ENCODE measurements around the gene VWC2L. TPM values are rescaled to one million over a fixed set of nuclear protein-coding genes. Genes with fewer than 3 reads are reported as not detected.

The VWC2L gene
- total RNA-seq, 3 donors from 2014 or later = not detected

GRCh38 chr2:214549946-214550345, 139.1 kb downstream of the VWC2L start:
- H3K36me3 ChIP-seq (ENCODE audit: low read depth) = no peaks in the 10 kb centered on the region
- H3K4me3 ChIP-seq = no peak overlapping the region
- DNase-seq (no peak), ATAC-seq (no peak)
- no peaks in the 10 kb centered on the region for H3K4me1 ChIP-seq (ENCODE audit: low read depth)
- intact Hi-C loops (cut with DNase I, micrococcal nuclease) = no loop called here
- no peak for TF ChIP-seq CTCF (IDR thresholded peaks at IDR 0.05)
- H3K9me3 ChIP-seq = no peaks in the 10 kb centered on the region

GRCh38 chr2:214550786-214551185, 139.9 kb downstream of the VWC2L start:
- Histone ChIP-seq H3K36me3 (ENCODE audit: low read depth) (no peaks in the 10 kb centered on the region), H3K4me1 (ENCODE audit: low read depth) (no peaks in the 10 kb centered on the region), H3K4me3 (no peak overlapping the region), H3K9me3 (no peaks in the 10 kb centered on the region)
- DNase-seq = no peak
- no peak for TF ChIP-seq CTCF (IDR thresholded peaks at IDR 0.05)
- intact Hi-C loops (cut with DNase I, micrococcal nuclease) = no loop called here
- no peak for ATAC-seq

GRCh38 chr2:214557884-214558283, 147.0 kb downstream of the VWC2L start:
- intact Hi-C loops (cut with DNase I, micrococcal nuclease) = no loop called here

GRCh38 chr2:214558341-214558740, 147.5 kb downstream of the VWC2L start:
- no peak overlapping the region for H3K4me3 ChIP-seq
- H3K4me1 ChIP-seq (ENCODE audit: low read depth) = no peaks in the 10 kb centered on the region
- intact Hi-C loops (cut with DNase I, micrococcal nuclease) = no loop called here
- H3K36me3 ChIP-seq (ENCODE audit: low read depth) = no peaks in the 10 kb centered on the region
- ATAC-seq (no peak), DNase-seq (no peak)
- H3K9me3 ChIP-seq = no peaks in the 10 kb centered on the region
- no peak for TF ChIP-seq CTCF (IDR thresholded peaks at IDR 0.05)

More at GRCh38 chr2:214557884-214558283, 147.0 kb downstream of the VWC2L start:
- Histone ChIP-seq H3K4me1 (ENCODE audit: low read depth) (no peaks in the 10 kb centered on the region), H3K36me3 (ENCODE audit: low read depth) (no peaks in the 10 kb centered on the region), H3K4me3 (no peak overlapping the region), H3K9me3 (no peaks in the 10 kb centered on the region)
- ATAC-seq (no peak), DNase-seq (no peak)
- no peak for TF ChIP-seq CTCF (IDR thresholded peaks at IDR 0.05)

- intact Hi-C loops (cut with DNase I, micrococcal nuclease) = no loop called here
- Histone ChIP-seq H3K36me3 (ENCODE audit: low read depth) (no peaks in the 10 kb centered on the region), H3K9me3 (no peaks in the 10 kb centered on the region), H3K4me1 (ENCODE audit: low read depth) (no peaks in the 10 kb centered on the region), H3K4me3 (no peak overlapping the region)
- no peak for TF ChIP-seq CTCF (IDR thresholded peaks at IDR 0.05)
- no peak for ATAC-seq
- no peak for DNase-seq
Observed at GRCh38 chr2:214560176-214560575, 149.3 kb downstream of the VWC2L start.

GRCh38 chr2:214560618-214561190, 149.8 kb downstream of the VWC2L start:
- H3K4me1 ChIP-seq (ENCODE audit: low read depth) = no peaks in the 10 kb centered on the region
- TF ChIP-seq CTCF (IDR thresholded peaks at IDR 0.05) = no peak
- H3K4me3 ChIP-seq = no peak overlapping the region
- H3K9me3 ChIP-seq = no peaks in the 10 kb centered on the region
- H3K36me3 ChIP-seq (ENCODE audit: low read depth) = no peaks in the 10 kb centered on the region
- intact Hi-C loops (cut with DNase I, micrococcal nuclease) = no loop called here
- ATAC-seq (no peak), DNase-seq (no peak)

Data from mucosa of descending colon (tissue), 3 donors.